Activated B cell treated with CpG ODN at 0.5 μM for 24 hours (primary cell): ENCODE measurements around the gene DAPK1. TPM values are rescaled to one million over a fixed set of nuclear protein-coding genes. Genes with fewer than 3 reads are reported as not detected.

Source experiments
- ATAC-seq: fragments of 200-7000 bp; cut with Tn5 transposase; one replicate; pipeline ENCODE4 v1.10.0; 2021; ENCODE audit warnings: low read depth, mild to moderate bottlenecking, moderate library complexity
- CTCF ChIA-PET: fragments of 350-600 bp; sonication (Branson Sonifier 250); formaldehyde crosslinking; loops from one replicate; lab custom pipeline; 2021; ENCODE audit warnings: antibody characterized with exemption; lab: Charles Lee
- POLR2A ChIA-PET: fragments of 350-600 bp; sonication (Branson Sonifier 250); formaldehyde crosslinking; loops from one replicate; lab custom pipeline; 2021; ENCODE audit warnings: antibody characterized with exemption; lab: Charles Lee
- DNase-seq: peaks from one replicate; pipeline ENCODE4 v3.0.0; 2022
- H3K27ac Mint-ChIP-seq: one replicate; pipeline ENCODE4 v1.8.0; 2020; ENCODE audit warnings: mixed read lengths
- H3K27me3 Mint-ChIP-seq: one replicate; pipeline ENCODE4 v1.8.0; 2021; ENCODE audit warnings: mixed read lengths
- H3K36me3 Mint-ChIP-seq: one replicate; pipeline ENCODE4 v1.8.0; 2021; ENCODE audit warnings: low read depth, mixed read lengths
- H3K4me1 Mint-ChIP-seq: one replicate; pipeline ENCODE4 v1.8.0; 2021; ENCODE audit warnings: mixed read lengths
- H3K4me3 Mint-ChIP-seq: one replicate; pipeline ENCODE4 v1.8.0; 2020; ENCODE audit warnings: mild to moderate bottlenecking, mixed read lengths
- H3K9me3 Mint-ChIP-seq: one replicate; pipeline ENCODE4 v1.8.0; 2020; ENCODE audit warnings: mixed read lengths
- intact Hi-C: fragments of 100-400 bp; cut with micrococcal nuclease; formaldehyde crosslinking; loops from one replicate; pipeline ENCODE4 v1.15.1; 2024
- total RNA-seq: library from RNA; stranded (reverse); gene quantifications from 2 replicates; pipeline ENCODE4 v1.2.3, GENCODE V29; 2022
- TF ChIP-seq, protein P1 (sequence below): fragments of 200-600 bp; IDR thresholded peaks from one replicate; pipeline ENCODE4 v1.8.0; 2022; ENCODE audit warnings: antibody characterized with exemption, mild to moderate bottlenecking

The DAPK1 gene
- total RNA-seq, 1 donor from 2014 or later = 1.0 TPM

DNA sequence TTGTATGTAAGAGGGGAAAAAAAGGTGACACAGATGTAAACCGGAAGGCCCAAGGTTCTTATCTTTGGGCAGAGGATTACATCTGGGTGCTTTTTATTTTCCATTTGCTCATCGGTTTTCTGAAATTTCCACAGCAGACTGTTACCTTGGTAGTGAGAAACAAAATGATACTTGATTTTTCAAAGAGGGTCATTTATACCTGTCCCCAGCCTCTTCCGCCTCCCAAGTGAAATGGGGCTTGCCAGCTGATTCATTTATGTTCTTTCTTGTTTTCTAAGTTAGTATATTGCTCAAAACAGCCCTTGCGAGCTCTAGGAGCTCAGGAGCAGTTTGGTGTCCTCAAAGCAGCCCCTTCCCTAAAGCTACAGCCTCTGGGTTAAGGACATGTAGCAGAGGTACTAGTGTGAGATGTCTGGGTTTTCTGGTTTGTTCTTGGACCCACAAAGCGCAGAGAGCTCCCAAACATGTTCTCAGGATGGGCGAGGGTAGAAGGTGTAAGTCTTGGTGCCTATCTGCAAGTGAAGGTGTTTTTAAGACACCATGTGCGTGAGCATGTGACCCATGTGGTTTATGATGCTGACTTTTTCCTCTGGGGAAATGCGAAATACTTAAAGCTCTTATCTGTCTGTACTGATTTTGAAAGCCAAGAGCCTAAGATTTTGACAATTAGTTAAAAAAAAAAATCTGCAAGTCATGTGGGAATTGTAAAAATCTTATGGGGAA, 38.3 kb downstream of the DAPK1 start:
- DNase-seq = no peak
- intact Hi-C loops = no loop called here
- no peak for ATAC-seq
- POLR2A ChIA-PET = no interaction called here
- TF ChIP-seq, protein P1, sequence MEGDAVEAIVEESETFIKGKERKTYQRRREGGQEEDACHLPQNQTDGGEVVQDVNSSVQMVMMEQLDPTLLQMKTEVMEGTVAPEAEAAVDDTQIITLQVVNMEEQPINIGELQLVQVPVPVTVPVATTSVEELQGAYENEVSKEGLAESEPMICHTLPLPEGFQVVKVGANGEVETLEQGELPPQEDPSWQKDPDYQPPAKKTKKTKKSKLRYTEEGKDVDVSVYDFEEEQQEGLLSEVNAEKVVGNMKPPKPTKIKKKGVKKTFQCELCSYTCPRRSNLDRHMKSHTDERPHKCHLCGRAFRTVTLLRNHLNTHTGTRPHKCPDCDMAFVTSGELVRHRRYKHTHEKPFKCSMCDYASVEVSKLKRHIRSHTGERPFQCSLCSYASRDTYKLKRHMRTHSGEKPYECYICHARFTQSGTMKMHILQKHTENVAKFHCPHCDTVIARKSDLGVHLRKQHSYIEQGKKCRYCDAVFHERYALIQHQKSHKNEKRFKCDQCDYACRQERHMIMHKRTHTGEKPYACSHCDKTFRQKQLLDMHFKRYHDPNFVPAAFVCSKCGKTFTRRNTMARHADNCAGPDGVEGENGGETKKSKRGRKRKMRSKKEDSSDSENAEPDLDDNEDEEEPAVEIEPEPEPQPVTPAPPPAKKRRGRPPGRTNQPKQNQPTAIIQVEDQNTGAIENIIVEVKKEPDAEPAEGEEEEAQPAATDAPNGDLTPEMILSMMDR = no peak
- Mint-ChIP-seq H3K36me3 (no peaks in the 10 kb centered on the region), H3K9me3 (no peaks in the 10 kb centered on the region), H3K4me1 (no peaks in the 10 kb centered on the region), H3K4me3 (no peak overlapping the region), H3K27me3 (no peaks in the 10 kb centered on the region), H3K27ac (no peak overlapping the region)
- CTCF ChIA-PET = no interaction called here

DNA sequence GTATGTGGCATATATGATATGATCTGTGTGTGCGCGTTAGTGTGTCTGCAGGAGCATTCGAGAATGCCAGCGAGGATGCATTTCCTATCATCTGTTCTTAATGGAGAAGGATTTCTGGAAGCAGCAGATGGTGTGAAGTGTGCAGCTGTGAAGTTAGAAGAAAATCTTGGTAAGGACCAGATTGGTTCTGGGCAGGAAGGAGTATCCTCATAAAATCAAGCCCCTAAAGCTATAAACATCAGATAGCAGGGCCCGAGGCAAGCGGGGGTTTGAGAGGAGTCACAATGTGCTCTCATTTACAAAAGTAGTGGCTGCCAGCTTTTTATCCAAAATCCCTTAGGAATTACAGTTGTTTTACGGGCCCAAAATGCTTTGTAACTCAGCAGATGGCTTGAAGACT, 40.0 kb downstream of the DAPK1 start:
- H3K4me3 Mint-ChIP-seq = no peak overlapping the region
- no peaks in the 10 kb centered on the region for H3K27me3 Mint-ChIP-seq
- no peaks in the 10 kb centered on the region for H3K9me3 Mint-ChIP-seq
- ATAC-seq (no peak), DNase-seq (no peak)
- H3K4me1 Mint-ChIP-seq = no peaks in the 10 kb centered on the region
- no peak overlapping the region for H3K27ac Mint-ChIP-seq
- ChIA-PET POLR2A (no interaction called here), CTCF (no interaction called here)
- intact Hi-C loops = no loop called here
- TF ChIP-seq, protein P1 = no peak
- no peaks in the 10 kb centered on the region for H3K36me3 Mint-ChIP-seq

DNA sequence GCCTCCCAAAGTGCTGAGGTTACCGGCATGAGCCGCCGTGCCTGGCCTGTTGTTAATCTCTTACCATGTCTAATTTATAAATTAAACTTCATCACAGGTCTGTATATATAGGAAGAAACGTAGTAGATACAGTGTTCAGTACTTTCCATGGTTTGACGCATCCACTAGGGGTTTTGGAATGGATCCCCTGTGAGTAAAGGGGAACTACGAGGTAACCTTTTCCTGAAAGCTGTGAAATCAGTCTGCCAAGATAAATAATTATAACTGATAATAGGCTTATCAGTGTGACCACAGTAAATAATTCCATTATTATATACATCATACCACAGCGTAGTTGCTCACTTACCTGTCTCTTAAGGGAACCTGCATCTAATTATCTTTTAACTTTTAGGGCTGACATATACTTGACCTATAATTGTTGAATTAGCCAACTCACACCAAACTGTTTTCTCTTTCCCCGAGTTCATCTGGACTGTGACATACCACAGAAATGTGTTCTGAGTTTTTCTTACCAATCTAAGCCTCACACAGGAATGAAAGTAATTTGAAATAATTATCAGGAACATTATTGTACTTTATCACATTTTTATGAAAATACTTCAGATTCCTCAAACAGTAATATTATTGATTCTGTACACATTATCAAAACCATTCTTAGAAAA, 42.9 kb downstream of the DAPK1 start:
- intact Hi-C loops = no loop called here
- TF ChIP-seq, protein P1 = no peak
- no peaks in the 10 kb centered on the region for H3K36me3 Mint-ChIP-seq
- no peak overlapping the region for H3K27ac Mint-ChIP-seq
- no peaks in the 10 kb centered on the region for H3K27me3 Mint-ChIP-seq
- DNase-seq (no peak), ATAC-seq (no peak)
- no peaks in the 10 kb centered on the region for H3K9me3 Mint-ChIP-seq
- CTCF ChIA-PET = no interaction called here
- POLR2A ChIA-PET = no interaction called here
- H3K4me1 Mint-ChIP-seq = no peaks in the 10 kb centered on the region
- no peak overlapping the region for H3K4me3 Mint-ChIP-seq

DNA sequence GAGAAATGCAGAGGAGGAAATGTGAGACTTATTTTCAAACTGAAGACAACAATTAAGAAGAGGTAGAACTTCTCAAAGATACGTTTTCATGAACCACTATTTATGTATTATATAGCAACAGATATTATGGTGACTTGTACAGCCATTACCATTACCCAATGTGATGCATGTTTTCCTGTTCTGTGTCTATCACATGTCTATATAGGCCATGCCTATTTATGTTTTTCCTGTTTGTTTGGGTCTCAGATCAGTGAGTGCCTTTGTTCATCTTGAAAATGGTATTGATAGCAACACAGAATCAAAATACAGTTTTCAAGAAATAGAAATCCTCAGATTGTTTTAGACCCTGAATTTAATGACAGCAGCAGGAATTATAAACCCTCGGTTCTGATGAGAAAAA, 44.0 kb downstream of the DAPK1 start:
- Mint-ChIP-seq H3K27ac (no peak overlapping the region), H3K4me1 (no peaks in the 10 kb centered on the region), H3K27me3 (no peaks in the 10 kb centered on the region), H3K9me3 (no peaks in the 10 kb centered on the region), H3K36me3 (no peaks in the 10 kb centered on the region), H3K4me3 (no peak overlapping the region)
- no peak for ATAC-seq
- ChIA-PET CTCF (no interaction called here), POLR2A (no interaction called here)
- intact Hi-C loops = no loop called here
- DNase-seq = no peak
- TF ChIP-seq, protein P1 = no peak

DNA sequence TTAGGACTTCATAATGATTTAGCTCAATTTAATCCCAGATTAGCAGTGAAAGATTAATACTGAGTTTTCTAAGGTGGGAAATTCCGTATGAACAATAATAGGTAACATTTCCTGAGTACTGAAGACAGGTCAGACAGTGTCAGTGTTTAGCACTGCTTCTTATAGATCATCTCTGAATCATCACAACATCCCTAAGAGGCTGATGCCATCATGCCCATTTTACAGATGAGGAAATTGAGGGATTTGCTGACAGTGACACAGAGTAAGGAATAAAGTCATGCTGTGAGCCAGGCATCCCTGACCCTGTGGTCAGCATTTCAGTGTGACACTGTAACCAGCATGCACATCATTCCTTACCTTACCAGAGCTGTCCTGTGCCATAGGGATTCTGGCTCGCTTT, 44.5 kb downstream of the DAPK1 start:
- no peak for DNase-seq

More for the DNA sequence above, 44.5 kb downstream of the DAPK1 start:
- no peaks in the 10 kb centered on the region for H3K4me1 Mint-ChIP-seq
- H3K27ac Mint-ChIP-seq = no peak overlapping the region
- no peak overlapping the region for H3K4me3 Mint-ChIP-seq
- ChIA-PET CTCF (no interaction called here), POLR2A (no interaction called here)
- no peaks in the 10 kb centered on the region for H3K27me3 Mint-ChIP-seq
- H3K36me3 Mint-ChIP-seq = no peaks in the 10 kb centered on the region
- ATAC-seq = no peak
- TF ChIP-seq, protein P1 = no peak
- no peaks in the 10 kb centered on the region for H3K9me3 Mint-ChIP-seq
- intact Hi-C loops = no loop called here
